PC-9 (cell line): ENCODE data around the gene PC. TPM values are rescaled to one million over a fixed set of nuclear protein-coding genes. Genes with fewer than 3 reads are reported as not detected.

Experiments
- BruUV-seq: library from RNA; stranded (reverse); fragments of 400-500 nt; replicated peaks from 2 replicates; lab custom pipeline; 2021; lab: Mats Ljungman, UMichigan
- CTCF ChIA-PET: fragments of 300-600 bp; sonication (Branson Sonifier 250); formaldehyde crosslinking; loops from one replicate; lab custom pipeline; 2022; ENCODE audit warnings: antibody characterized with exemption; lab: Charles Lee
- POLR2A ChIA-PET: fragments of 300-600 bp; sonication (Branson Sonifier 250); formaldehyde crosslinking; loops from one replicate; lab custom pipeline; 2022; ENCODE audit warnings: antibody characterized with exemption; ENCODE audit not compliant: unreplicated experiment; lab: Charles Lee
- DNase-seq, 2 experiments: peaks; one replicate each; pipeline versions ENCODE4 v3.0.0 to v3.0.0-alpha.2; 2015 to 2022; ENCODE audit warnings: mixed read lengths in 1 of 2
- H2AFZ ChIP-seq: fragments of 200-600 bp; sonication (generic); 2 replicates; pipeline ENCODE4 v1.8.1; 2017; ENCODE audit warnings: antibody characterized with exemption
- H3F3A ChIP-seq: fragments of 200-600 bp; sonication (generic); 2 replicates; pipeline ENCODE4 v1.8.1; 2017; ENCODE audit warnings: antibody characterized with exemption, mild to moderate bottlenecking, low read depth; ENCODE audit not compliant: insufficient read depth
- H3K27ac ChIP-seq: fragments of 200-600 bp; sonication (generic); 2 replicates; pipeline ENCODE4 v1.6.1; 2016; ENCODE audit warnings: mixed run types
- H3K27me3 ChIP-seq: fragments of 200-600 bp; sonication (generic); 2 replicates; pipeline ENCODE4 v1.6.1; 2016; ENCODE audit warnings: low read depth, mixed run types; ENCODE audit not compliant: insufficient read depth
- H3K36me3 ChIP-seq: fragments of 200-600 bp; sonication (generic); 2 replicates; pipeline ENCODE4 v1.6.1; 2016; ENCODE audit warnings: low read depth, mixed run types
- H3K4me1 ChIP-seq: fragments of 200-600 bp; sonication (generic); replicated peaks from 2 replicates; pipeline ENCODE4 v1.6.1; 2016; ENCODE audit warnings: mixed run types; ENCODE audit not compliant: insufficient read depth
- H3K4me2 ChIP-seq: fragments of 200-600 bp; sonication (generic); 2 replicates; pipeline ENCODE4 v1.6.1; 2017; ENCODE audit warnings: mixed run types
- H3K4me3 ChIP-seq: fragments of 200-600 bp; sonication (generic); 2 replicates; pipeline ENCODE4 v1.6.1; 2016; ENCODE audit warnings: mixed run types
- H3K79me2 ChIP-seq: fragments of 200-600 bp; sonication (generic); 2 replicates; pipeline ENCODE4 v1.6.1; 2017; ENCODE audit warnings: low read depth, mixed run types
- H3K9me2 ChIP-seq: fragments of 200-600 bp; sonication (generic); 2 replicates; pipeline ENCODE4 v1.8.1; 2017; ENCODE audit warnings: mild to moderate bottlenecking; ENCODE audit not compliant: insufficient read depth
- H3K9me3 ChIP-seq: fragments of 200-600 bp; sonication (generic); 2 replicates; pipeline ENCODE4 v1.8.1; 2016; ENCODE audit warnings: low read depth; ENCODE audit not compliant: insufficient read depth
- H4K20me1 ChIP-seq: fragments of 200-600 bp; sonication (generic); 2 replicates; pipeline ENCODE4 v1.8.1; 2017; ENCODE audit not compliant: insufficient read depth
- CTCF ChIP-seq: fragments of 200-600 bp; sonication (generic); conservative IDR thresholded peaks from 2 replicates; pipeline ENCODE4 v1.6.1; 2017; ENCODE audit warnings: mixed run types, antibody characterized with exemption, mild to moderate bottlenecking, moderate library complexity
- EZH2 ChIP-seq: fragments of 200-600 bp; sonication (generic); IDR thresholded peaks from 2 replicates; pipeline ENCODE4 v1.8.0; 2017; ENCODE audit warnings: antibody characterized with exemption, low read depth
- intact Hi-C: fragments of 100-400 bp; cut with micrococcal nuclease; formaldehyde crosslinking; loops from one replicate; pipeline ENCODE4 v1.10.0; 2022; ENCODE audit not compliant: unreplicated experiment
- total RNA-seq: library from RNA; stranded (reverse); gene quantifications from 2 replicates; pipeline ENCODE4 v1.2.3, GENCODE V29; 2021

PC gene
- total RNA-seq, 1 experiment from 2014 or later: 38.9 TPM

DNA sequence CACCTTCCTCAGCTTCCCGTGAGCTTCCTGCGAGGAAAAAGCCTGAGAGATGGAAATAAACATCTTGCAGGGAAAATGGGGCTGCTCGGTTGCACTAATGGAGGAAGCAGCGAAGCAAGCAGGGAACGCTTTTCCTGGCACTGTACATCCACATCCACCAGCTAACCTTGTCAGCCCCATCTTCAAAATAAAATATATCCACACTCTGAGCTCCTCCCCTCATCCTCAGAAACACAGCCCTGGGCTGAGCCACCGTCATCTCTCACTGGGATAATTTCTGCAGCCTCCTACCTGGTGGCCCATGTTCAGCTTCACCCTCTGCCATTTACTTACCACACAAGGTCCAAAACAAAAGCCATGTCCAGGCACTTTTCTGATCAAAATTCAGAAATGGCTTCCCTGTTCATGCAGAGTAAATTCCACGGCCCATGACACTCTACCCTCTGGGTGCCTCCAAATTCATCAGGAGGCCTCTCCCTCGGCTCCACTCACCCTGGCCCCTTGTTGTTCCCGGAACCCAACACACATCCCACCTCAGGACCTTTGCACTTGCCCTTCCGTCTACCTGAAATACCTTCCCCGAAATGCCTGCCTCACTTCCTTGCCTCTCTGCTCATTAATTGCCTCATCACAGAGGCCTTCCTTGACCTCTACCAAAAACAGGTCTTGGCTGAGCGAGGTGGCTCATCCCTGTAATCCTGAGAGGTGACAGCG is 29.9 kb upstream of the PC start:
- peaks cover 4% of the 10 kb centered on the region; the same call in 1 of the 2 replicates for H3F3A ChIP-seq
- BruUV-seq: no TSS peak
- no peak overlapping the region for H2AFZ ChIP-seq
- no peaks in the 10 kb centered on the region for H3K27me3 ChIP-seq
- DNase-seq: no peak
- POLR2A ChIA-PET: no interaction called here
- TF ChIP-seq CTCF: no peak
- no peak for TF ChIP-seq EZH2
- no peaks in the 10 kb centered on the region for H4K20me1 ChIP-seq
- peaks cover 10% of the 10 kb centered on the region for H3K4me1 ChIP-seq
- H3K27ac ChIP-seq: no peak overlapping the region
- H3K79me2 ChIP-seq: no peaks in the 10 kb centered on the region
- H3K9me2 ChIP-seq: no peaks in the 10 kb centered on the region
- no peaks in the 10 kb centered on the region for H3K36me3 ChIP-seq
- CTCF ChIA-PET: no interaction called here
- H3K4me3 ChIP-seq: no peak overlapping the region
- intact Hi-C loops: no loop called here
- H3K4me2 ChIP-seq: no peak overlapping the region
- no peaks in the 10 kb centered on the region for H3K9me3 ChIP-seq

DNA sequence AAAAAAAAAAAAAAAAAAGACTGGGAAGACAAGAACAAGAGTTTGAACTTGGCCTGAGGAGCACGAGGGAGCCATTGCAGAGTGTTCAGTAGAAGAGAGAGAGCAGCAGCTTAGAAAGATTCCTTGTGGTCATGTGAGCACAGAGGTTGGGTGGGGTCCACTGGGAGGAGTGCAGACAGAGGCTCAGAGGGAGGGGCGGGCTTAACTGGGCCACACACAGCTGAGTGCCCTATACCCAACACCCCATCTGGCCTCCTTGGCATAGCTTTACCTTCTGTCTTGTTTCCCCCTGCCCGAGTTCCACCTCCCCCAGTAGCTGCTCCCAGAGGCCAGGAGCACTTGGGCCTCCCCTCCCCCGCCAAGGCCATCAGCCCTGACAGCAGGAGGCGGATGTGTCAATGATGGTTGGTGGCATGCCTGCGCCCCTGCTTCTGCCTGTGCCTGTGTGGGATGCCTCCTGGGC is 29.0 kb upstream of the PC start:
- Histone ChIP-seq H3K4me1 (peaks cover 18% of the 10 kb centered on the region), H3K79me2 (no peaks in the 10 kb centered on the region), H3K9me3 (no peaks in the 10 kb centered on the region), H4K20me1 (no peaks in the 10 kb centered on the region), H2AFZ (no peak overlapping the region), H3K4me3 (no peak overlapping the region), H3F3A (peaks cover 13% of the 10 kb centered on the region), H3K27ac (no peak overlapping the region), H3K27me3 (no peaks in the 10 kb centered on the region), H3K9me2 (no peaks in the 10 kb centered on the region), H3K36me3 (no peaks in the 10 kb centered on the region), H3K4me2 (no peak overlapping the region)
- no peak for TF ChIP-seq EZH2
- no peak for TF ChIP-seq CTCF
- BruUV-seq: no TSS peak
- ChIA-PET POLR2A (no interaction called here), CTCF (no interaction called here)
- DNase-seq: no peak
- intact Hi-C loops: no loop called here

- H3K9me3 ChIP-seq: no peaks in the 10 kb centered on the region
- H2AFZ ChIP-seq: no peak overlapping the region
- POLR2A ChIA-PET: interaction anchor here (0.5 to 0.6 kb wide), 2 partner anchors 85 to 192 kb away, joined by 5 to 22 read pairs; no protein-coding TSS in a partner anchor
- DNase-seq: no peak
- no peaks in the 10 kb centered on the region for H3K79me2 ChIP-seq
- no peaks in the 10 kb centered on the region for H3K27me3 ChIP-seq
- H3K4me3 ChIP-seq: no peak overlapping the region
- no TSS peak for BruUV-seq
- H4K20me1 ChIP-seq: no peaks in the 10 kb centered on the region
- intact Hi-C loops: no loop called here
- H3K4me1 ChIP-seq: peaks cover 29% of the 10 kb centered on the region
- CTCF ChIA-PET: interaction anchor here (0.6 kb wide), 1 partner anchor 168 kb away, joined by 4 read pairs; no protein-coding TSS in a partner anchor
- H3K9me2 ChIP-seq: no peaks in the 10 kb centered on the region
- no peak overlapping the region for H3K27ac ChIP-seq
- H3F3A ChIP-seq: peaks cover 23% of the 10 kb centered on the region
- H3K4me2 ChIP-seq: no peak overlapping the region
- H3K36me3 ChIP-seq: no peaks in the 10 kb centered on the region
- TF ChIP-seq EZH2 (no peak), CTCF (no peak)
Observed at GRCh38 chr11:66986178-66986545, 28.0 kb upstream of the PC start.
